Natural killer cell (primary cell): Measurements from ENCODE around the gene C20orf144. TPM values are rescaled to one million over a fixed set of nuclear protein-coding genes. Genes with fewer than 3 reads are reported as not detected.

Experiments used
- ATAC-seq, 3 donors: fragments of 150-1000 bp in 2 of 3; fragments of 200-7000 bp in 1 of 3; cut with Tn5 transposase; 1 replicate in 1 of 3; 2 replicates in 2 of 3; pipeline ENCODE4 v1.10.0; 2021; ENCODE audit warnings: mild to moderate bottlenecking in 2 of 3, moderate library complexity in 2 of 3
- DNase-seq, 2 donors: peaks; one replicate each; pipeline versions ENCODE4 v3.0.0 to v3.0.0-alpha.2; 2013 to 2021; ENCODE audit warnings: mixed read lengths in 1 of 2
- H3K27ac ChIP-seq: one replicate; pipeline ENCODE4 v1.5.1; 2013; ENCODE audit warnings: mild to moderate bottlenecking, low read length
- H3K27me3 ChIP-seq: one replicate; pipeline ENCODE4 v1.6.1; 2013; ENCODE audit warnings: low read length; ENCODE audit not compliant: control insufficient read depth, insufficient read depth
- H3K36me3 ChIP-seq: one replicate; pipeline ENCODE4 v1.6.1; 2013; ENCODE audit warnings: low read length; ENCODE audit not compliant: control insufficient read depth, insufficient read depth
- H3K4me1 ChIP-seq: one replicate; pipeline ENCODE4 v1.6.1; 2013; ENCODE audit warnings: low read length; ENCODE audit not compliant: control insufficient read depth, insufficient read depth
- H3K4me3 ChIP-seq: one replicate; pipeline ENCODE4 v1.5.1; 2013; ENCODE audit warnings: low read length
- H3K9me3 ChIP-seq: one replicate; pipeline ENCODE4 v1.6.1; 2013; ENCODE audit warnings: low read length; ENCODE audit not compliant: control insufficient read depth, insufficient read depth
- H3K27ac Mint-ChIP-seq, 2 donors: one replicate each; pipeline ENCODE4 v1.8.0; 2022; ENCODE audit warnings: mild to moderate bottlenecking in 2 of 2, mixed read lengths in 2 of 2, moderate library complexity in 1 of 2
- H3K27me3 Mint-ChIP-seq, 2 donors: one replicate each; pipeline ENCODE4 v1.8.0; 2022; ENCODE audit warnings: low read depth in 2 of 2, mixed read lengths in 2 of 2
- H3K36me3 Mint-ChIP-seq: one replicate; pipeline ENCODE4 v1.8.0; 2022; ENCODE audit warnings: mixed read lengths
- H3K4me1 Mint-ChIP-seq, 2 donors: one replicate each; pipeline ENCODE4 v1.8.0; 2022; ENCODE audit warnings: mixed read lengths in 2 of 2
- H3K4me3 Mint-ChIP-seq: one replicate; pipeline ENCODE4 v1.8.0; 2022; ENCODE audit warnings: mild to moderate bottlenecking, moderate library complexity, mixed read lengths
- H3K9me3 Mint-ChIP-seq, 2 donors: one replicate each; pipeline ENCODE4 v1.8.0; 2022; ENCODE audit warnings: mixed read lengths in 2 of 2
- WGBS: methylation state at CpG from one replicate; pipeline ENCODE4 v1.1.7; 2013; ENCODE audit warnings: missing lambda C conversion rate; ENCODE audit not compliant: insufficient coverage; 5-methylcytosine and 5-hydroxymethylcytosine counted together
- intact Hi-C: fragments of 100-400 bp; cut with micrococcal nuclease; formaldehyde crosslinking; loops from one replicate; pipeline ENCODE4 v1.14.2; 2022
- total RNA-seq, 4 donors: library from RNA; stranded (reverse); fragments of 120-200 nt in 1 of 4; gene quantifications; one replicate each; pipeline versions ENCODE4 v1.2.3 to v1.2.4, GENCODE V29; 2013 to 2022
- TF ChIP-seq, protein P1 (sequence below): fragments of 200-600 bp; IDR thresholded peaks from one replicate; pipeline ENCODE4 v1.8.0; 2022; ENCODE audit warnings: antibody characterized with exemption

Gene C20orf144
- total RNA-seq, 3 donors from 2014 or later (not counting 1 experiment from before 2014, with no cell fraction given) = 0.25 to 0.41 (median 0.33) TPM

DNA sequence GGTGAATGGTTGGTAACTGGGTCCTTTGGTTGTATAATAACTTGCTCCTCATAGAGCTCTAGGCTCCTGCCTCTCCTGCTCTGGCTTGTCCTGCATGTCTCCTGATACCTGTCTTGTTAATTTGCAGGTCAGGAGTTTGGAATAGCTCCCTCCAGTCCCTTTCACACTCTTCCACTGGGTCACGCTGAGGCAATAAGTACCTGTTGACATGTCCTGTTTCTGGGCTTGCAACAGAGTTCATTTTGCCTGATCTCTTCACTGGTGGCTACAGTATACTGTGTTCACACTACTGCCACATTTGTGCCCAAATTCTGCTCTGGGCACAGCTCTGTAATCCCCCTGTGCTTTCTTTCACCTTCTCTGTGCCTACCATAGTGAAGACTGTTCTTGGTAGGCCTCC is 25.4 kb upstream of the C20orf144 start:
- Histone ChIP-seq H3K4me3 (no peak overlapping the region), H3K36me3 (peaks cover 34% of the 10 kb centered on the region), H3K27me3 (no peaks in the 10 kb centered on the region), H3K4me1 (no peaks in the 10 kb centered on the region), H3K9me3 (no peaks in the 10 kb centered on the region), H3K27ac (no peak overlapping the region)
- WGBS = 96% methylated on average over 1 of the region's 1 CpG
- intact Hi-C loops = no loop called here
- H3K4me3 Mint-ChIP-seq = no peak overlapping the region
- peaks cover 22% of the 10 kb centered on the region for H3K36me3 Mint-ChIP-seq
- TF ChIP-seq, protein P1, sequence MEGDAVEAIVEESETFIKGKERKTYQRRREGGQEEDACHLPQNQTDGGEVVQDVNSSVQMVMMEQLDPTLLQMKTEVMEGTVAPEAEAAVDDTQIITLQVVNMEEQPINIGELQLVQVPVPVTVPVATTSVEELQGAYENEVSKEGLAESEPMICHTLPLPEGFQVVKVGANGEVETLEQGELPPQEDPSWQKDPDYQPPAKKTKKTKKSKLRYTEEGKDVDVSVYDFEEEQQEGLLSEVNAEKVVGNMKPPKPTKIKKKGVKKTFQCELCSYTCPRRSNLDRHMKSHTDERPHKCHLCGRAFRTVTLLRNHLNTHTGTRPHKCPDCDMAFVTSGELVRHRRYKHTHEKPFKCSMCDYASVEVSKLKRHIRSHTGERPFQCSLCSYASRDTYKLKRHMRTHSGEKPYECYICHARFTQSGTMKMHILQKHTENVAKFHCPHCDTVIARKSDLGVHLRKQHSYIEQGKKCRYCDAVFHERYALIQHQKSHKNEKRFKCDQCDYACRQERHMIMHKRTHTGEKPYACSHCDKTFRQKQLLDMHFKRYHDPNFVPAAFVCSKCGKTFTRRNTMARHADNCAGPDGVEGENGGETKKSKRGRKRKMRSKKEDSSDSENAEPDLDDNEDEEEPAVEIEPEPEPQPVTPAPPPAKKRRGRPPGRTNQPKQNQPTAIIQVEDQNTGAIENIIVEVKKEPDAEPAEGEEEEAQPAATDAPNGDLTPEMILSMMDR = no peak
- H3K27me3 Mint-ChIP-seq = no peaks in the 10 kb centered on the region
- H3K4me1 Mint-ChIP-seq = no peaks in the 10 kb centered on the region
- DNase-seq = no peak
- H3K27ac Mint-ChIP-seq = no peak overlapping the region
- no peaks in the 10 kb centered on the region for H3K9me3 Mint-ChIP-seq
- ATAC-seq = no peak

DNA sequence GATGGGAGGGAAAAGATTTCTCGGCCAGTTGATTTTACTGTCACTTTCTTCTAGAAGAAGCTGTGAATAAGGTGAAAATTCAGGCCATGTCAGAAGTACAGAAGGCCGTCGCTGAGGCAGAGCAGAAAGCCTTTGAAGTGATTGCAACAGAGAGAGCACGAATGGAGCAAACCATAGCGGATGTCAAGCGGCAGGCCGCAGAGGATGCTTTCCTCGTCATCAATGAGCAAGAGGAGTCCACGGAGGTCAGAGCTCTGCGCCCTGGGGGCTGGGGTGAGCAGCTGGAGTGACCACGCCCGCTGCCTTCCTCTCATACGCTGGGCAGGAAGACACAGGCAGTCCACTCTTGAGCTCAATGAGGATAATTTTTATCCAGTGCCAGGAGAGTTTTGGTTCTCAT is 21.8 kb upstream of the C20orf144 start:
- H3K36me3 Mint-ChIP-seq = peaks cover 22% of the 10 kb centered on the region
- no peak overlapping the region for H3K27ac ChIP-seq
- H3K27ac Mint-ChIP-seq = no peak overlapping the region
- no peak overlapping the region for H3K4me3 ChIP-seq
- H3K27me3 ChIP-seq = no peaks in the 10 kb centered on the region
- WGBS = 96% methylated on average over 13 of the region's 13 CpGs
- no peaks in the 10 kb centered on the region for H3K4me1 Mint-ChIP-seq
- peaks cover 46% of the 10 kb centered on the region for H3K36me3 ChIP-seq
- TF ChIP-seq, protein P1 = no peak
- H3K9me3 ChIP-seq = no peaks in the 10 kb centered on the region
- peaks cover 5% of the 10 kb centered on the region for H3K4me1 ChIP-seq
- H3K4me3 Mint-ChIP-seq = no peak overlapping the region
- no peaks in the 10 kb centered on the region for H3K27me3 Mint-ChIP-seq
- no peak for ATAC-seq
- intact Hi-C loops = no loop called here
- no peak for DNase-seq
- H3K9me3 Mint-ChIP-seq = no peaks in the 10 kb centered on the region

DNA sequence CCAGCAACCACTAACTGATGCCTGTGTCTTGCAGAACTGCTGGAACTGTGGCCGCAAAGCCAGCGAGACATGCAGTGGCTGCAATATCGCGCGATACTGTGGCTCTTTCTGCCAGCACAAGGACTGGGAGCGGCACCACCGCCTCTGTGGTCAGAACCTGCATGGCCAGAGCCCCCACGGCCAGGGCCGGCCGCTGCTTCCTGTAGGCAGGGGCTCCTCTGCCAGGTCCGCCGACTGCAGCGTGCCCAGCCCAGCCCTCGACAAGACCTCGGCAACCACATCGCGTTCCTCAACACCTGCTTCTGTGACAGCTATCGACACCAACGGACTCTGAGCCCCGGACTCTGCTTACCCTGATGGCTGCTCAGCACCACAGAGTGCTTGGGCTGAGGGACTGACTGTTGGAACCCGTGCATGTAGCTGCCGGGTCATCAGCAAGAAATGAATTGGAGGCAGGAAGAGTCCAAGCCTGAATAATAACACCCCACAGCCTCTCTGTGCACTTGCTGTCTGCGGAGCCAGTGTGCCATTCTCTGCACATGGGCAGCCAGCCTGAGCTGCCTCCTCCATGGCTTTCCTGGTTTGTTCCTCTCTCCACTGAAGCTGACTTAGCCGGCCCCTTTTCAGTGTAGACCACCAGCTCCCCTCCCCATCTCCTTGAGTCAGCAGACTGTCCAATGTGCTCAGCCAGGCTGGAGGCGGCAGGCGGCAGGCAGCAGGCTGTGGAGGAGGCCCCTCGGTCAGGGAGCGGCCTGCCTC is 17.6 kb upstream of the C20orf144 start:
- ATAC-seq = no peak
- Histone ChIP-seq H3K27me3 (no peaks in the 10 kb centered on the region), H3K36me3 (peaks cover 27% of the 10 kb centered on the region), H3K4me3 (no peak overlapping the region), H3K9me3 (no peaks in the 10 kb centered on the region), H3K4me1 (peaks cover 32% of the 10 kb centered on the region), H3K27ac (no peak overlapping the region)
- peaks cover 15% of the 10 kb centered on the region for H3K36me3 Mint-ChIP-seq
- H3K4me1 Mint-ChIP-seq = peaks cover 18 to 21% of the 10 kb centered on the region in 2 donors
- no peaks in the 10 kb centered on the region for H3K9me3 Mint-ChIP-seq
- H3K27me3 Mint-ChIP-seq = no peaks in the 10 kb centered on the region
- intact Hi-C loops = no loop called here
- no peak overlapping the region for H3K4me3 Mint-ChIP-seq
- DNase-seq = no peak
- 87% methylated on average over 28 of the region's 28 CpGs for WGBS
- H3K27ac Mint-ChIP-seq = no peak overlapping the region
- TF ChIP-seq, protein P1 = no peak

DNA sequence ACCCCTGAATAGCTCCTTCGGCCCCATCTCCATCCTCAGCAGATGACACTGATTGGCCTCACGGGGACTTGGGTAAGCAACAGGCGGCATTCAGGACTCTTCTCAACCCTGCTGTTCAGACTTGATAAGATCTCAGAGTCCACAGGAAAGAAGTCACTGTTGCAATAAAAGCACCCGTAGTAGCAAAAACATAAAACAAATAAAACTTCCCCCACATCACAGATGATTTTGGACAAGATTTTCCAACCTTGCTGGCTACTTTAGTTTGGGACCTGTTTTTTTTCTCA is 17.1 kb upstream of the C20orf144 start:
- no peak overlapping the region for H3K27ac ChIP-seq
- Mint-ChIP-seq H3K27ac (no peak overlapping the region), H3K4me3 (no peak overlapping the region), H3K4me1 (peaks cover 18 to 21% of the 10 kb centered on the region in 2 donors), H3K27me3 (no peaks in the 10 kb centered on the region), H3K9me3 (no peaks in the 10 kb centered on the region), H3K36me3 (peaks cover 10% of the 10 kb centered on the region)
- H3K4me1 ChIP-seq = peaks cover 36% of the 10 kb centered on the region
- H3K27me3 ChIP-seq = no peaks in the 10 kb centered on the region
- WGBS = 66% methylated on average over 4 of the region's 4 CpGs
- TF ChIP-seq, protein P1 = no peak
- intact Hi-C loops = no loop called here
- no peak overlapping the region for H3K4me3 ChIP-seq
- no peak for DNase-seq
- no peaks in the 10 kb centered on the region for H3K9me3 ChIP-seq
- no peak for ATAC-seq
- peaks cover 26% of the 10 kb centered on the region for H3K36me3 ChIP-seq
